ENCODE measurements around the gene CD300LG. TPM values are rescaled to one million over a fixed set of nuclear protein-coding genes. Genes with fewer than 3 reads are reported as not detected.
A peak's percentile ranks its signal among the peaks of the same experiment; 100 is the strongest.

The CD300LG gene
- total RNA-seq, 1 donor from 2014 or later, result not detected

DNA sequence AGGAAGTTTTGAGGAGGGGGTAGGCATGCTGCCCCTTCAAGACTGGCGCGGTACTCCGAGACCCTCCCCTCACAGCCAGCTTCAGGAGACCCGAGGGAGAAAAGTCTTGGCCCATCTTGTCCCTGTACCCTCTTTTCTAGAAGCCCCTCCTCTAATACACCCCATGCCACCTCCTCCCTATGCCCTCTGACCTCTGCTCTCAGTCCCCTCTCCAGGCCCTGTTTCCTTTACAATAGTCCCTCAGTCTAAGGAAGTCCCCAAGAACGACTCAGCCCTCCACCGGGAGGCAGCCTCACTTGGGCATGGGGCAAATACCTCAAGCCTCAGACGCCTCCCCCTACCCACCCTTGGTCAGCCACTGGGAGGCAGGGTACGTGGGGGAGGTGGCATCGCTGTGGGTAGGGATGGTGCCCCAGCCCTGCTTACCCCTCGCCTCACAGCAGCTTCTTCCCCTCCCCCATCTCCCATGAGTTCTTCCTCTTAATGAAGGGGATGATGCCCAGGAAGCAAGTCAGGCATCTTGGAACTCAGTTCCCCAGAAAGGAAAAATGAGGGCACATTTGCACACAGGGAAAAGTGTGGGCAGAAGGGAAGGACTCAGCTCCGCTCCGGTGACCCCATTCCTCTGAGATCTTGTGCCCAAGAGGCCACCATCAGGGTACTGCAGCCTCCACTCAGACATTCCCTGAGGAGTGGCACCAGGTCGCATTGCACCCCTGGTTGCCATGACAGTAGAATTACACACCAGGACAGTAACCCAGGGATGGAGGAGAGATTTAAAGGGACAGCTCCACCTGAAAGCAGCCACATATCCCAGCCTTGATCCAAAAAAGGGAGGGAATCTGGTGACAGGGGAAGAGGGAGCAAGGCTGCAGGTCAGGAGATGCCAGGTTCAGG is 54.1 kb downstream of the CD300LG start:
- no peaks in the 10 kb centered on the region for H3K9me3 Mint-ChIP-seq (ENCODE audit: unreplicated experiment)
- Histone ChIP-seq H4K20me1 (ENCODE audit: insufficient read depth, low read length) (no peaks in the 10 kb centered on the region), H3K79me2 (ENCODE audit: insufficient read depth, low read length) (no peaks in the 10 kb centered on the region), H3K36me3 (ENCODE audit: insufficient read depth, low read length) (no peaks in the 10 kb centered on the region), H3K4me2 (ENCODE audit: low read length) (peak overlapping the region; percentile 87), H3K9ac (ENCODE audit: low read length) (no peak overlapping the region), H3K4me1 (ENCODE audit: insufficient read depth, low read length) (peaks cover 12% of the 10 kb centered on the region), H3K27ac (ENCODE audit: low read depth, low read length) (no peak overlapping the region), H2AFZ (ENCODE audit: low read depth, low read length) (peak overlapping the region; percentile 74), H3K27me3 (ENCODE audit: insufficient read depth, low read length) (peaks cover 5% of the 10 kb centered on the region), H3K4me3 (ENCODE audit: insufficient read depth, low read depth, low read length) (peak overlapping the region; percentile 48), H3K9me3 (ENCODE audit: insufficient read depth, low read depth, low read length) (no peaks in the 10 kb centered on the region)
- peaks cover 12% of the 10 kb centered on the region for H3K36me3 Mint-ChIP-seq (ENCODE audit: low read depth, unreplicated experiment)
- no peak for FAIRE-seq
- DNase-seq (ENCODE audit: low read depth), result no peak
- peak overlapping the region; percentile 82 for H3K4me3 Mint-ChIP-seq (ENCODE audit: unreplicated experiment)
- H3K4me1 Mint-ChIP-seq (ENCODE audit: low read depth, unreplicated experiment), result peaks cover 2% of the 10 kb centered on the region
- H3K27ac Mint-ChIP-seq (ENCODE audit: unreplicated experiment), result no peak overlapping the region
- TF ChIP-seq EZH2 (IDR thresholded peaks at IDR 0.05; ENCODE audit: insufficient read depth, low read length), result no peak
- TF ChIP-seq, protein P1, sequence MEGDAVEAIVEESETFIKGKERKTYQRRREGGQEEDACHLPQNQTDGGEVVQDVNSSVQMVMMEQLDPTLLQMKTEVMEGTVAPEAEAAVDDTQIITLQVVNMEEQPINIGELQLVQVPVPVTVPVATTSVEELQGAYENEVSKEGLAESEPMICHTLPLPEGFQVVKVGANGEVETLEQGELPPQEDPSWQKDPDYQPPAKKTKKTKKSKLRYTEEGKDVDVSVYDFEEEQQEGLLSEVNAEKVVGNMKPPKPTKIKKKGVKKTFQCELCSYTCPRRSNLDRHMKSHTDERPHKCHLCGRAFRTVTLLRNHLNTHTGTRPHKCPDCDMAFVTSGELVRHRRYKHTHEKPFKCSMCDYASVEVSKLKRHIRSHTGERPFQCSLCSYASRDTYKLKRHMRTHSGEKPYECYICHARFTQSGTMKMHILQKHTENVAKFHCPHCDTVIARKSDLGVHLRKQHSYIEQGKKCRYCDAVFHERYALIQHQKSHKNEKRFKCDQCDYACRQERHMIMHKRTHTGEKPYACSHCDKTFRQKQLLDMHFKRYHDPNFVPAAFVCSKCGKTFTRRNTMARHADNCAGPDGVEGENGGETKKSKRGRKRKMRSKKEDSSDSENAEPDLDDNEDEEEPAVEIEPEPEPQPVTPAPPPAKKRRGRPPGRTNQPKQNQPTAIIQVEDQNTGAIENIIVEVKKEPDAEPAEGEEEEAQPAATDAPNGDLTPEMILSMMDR (IDR thresholded peaks at IDR 0.05; ENCODE audit: insufficient read depth, low read depth, low read length), result no peak
- H3K27me3 Mint-ChIP-seq (ENCODE audit: low read depth, unreplicated experiment), result peaks cover 35% of the 10 kb centered on the region

DNA sequence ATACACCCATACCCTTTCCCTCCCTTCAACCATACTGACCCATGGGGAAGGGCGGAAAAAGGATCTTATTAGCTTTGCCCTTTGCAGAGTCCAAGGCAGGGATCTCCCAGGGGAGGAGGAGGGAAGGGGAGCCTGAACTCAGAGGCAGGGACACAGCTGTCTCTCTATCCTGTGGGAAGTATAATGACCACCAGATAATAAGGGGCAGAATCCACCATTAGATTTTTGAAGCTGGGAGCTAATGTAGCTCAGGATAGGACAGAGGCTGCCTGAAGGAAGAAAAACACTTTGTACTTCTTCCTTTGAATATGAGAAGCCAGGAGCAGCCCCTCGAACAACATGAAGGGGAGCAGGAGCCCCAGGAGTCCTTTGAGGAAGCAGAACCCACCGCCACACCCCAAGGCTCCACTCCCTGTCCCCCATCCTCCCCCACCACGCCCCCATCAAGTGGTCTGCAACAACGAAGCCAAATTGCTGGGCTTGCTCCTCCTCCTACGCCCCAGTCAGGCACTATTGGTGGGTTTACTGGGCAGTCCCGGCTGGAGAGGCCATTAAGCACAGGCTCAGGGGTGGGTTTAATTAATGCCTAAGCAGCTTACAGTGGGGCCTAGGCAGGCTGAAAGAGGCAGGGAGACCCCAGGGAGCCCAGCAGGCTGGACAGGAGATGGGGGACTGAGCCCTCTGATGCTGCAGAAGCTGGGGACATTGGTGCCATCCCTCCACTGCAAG is 55.0 kb downstream of the CD300LG start:
- no peak overlapping the region for H3K4me3 Mint-ChIP-seq (ENCODE audit: unreplicated experiment)
- Histone ChIP-seq H3K79me2 (ENCODE audit: insufficient read depth, low read length) (no peaks in the 10 kb centered on the region), H3K36me3 (ENCODE audit: insufficient read depth, low read length) (no peaks in the 10 kb centered on the region), H3K4me1 (ENCODE audit: insufficient read depth, low read length) (peaks cover 19% of the 10 kb centered on the region), H3K27ac (ENCODE audit: low read depth, low read length) (no peak overlapping the region), H3K27me3 (ENCODE audit: insufficient read depth, low read length) (peaks cover 5% of the 10 kb centered on the region), H3K9me3 (ENCODE audit: insufficient read depth, low read depth, low read length) (no peaks in the 10 kb centered on the region), H2AFZ (ENCODE audit: low read depth, low read length) (no peak overlapping the region), H3K4me3 (ENCODE audit: insufficient read depth, low read depth, low read length) (no peak overlapping the region), H3K9ac (ENCODE audit: low read length) (no peak overlapping the region), H3K4me2 (ENCODE audit: low read length) (no peak overlapping the region), H4K20me1 (ENCODE audit: insufficient read depth, low read length) (no peaks in the 10 kb centered on the region)
- peaks cover 8% of the 10 kb centered on the region for H3K36me3 Mint-ChIP-seq (ENCODE audit: low read depth, unreplicated experiment)
- DNase-seq (ENCODE audit: low read depth) (no peak), FAIRE-seq (no peak)
- H3K27ac Mint-ChIP-seq (ENCODE audit: unreplicated experiment), result no peak overlapping the region
- H3K27me3 Mint-ChIP-seq (ENCODE audit: low read depth, unreplicated experiment), result peaks cover 31% of the 10 kb centered on the region
- TF ChIP-seq EZH2 (IDR thresholded peaks at IDR 0.05; ENCODE audit: insufficient read depth, low read length), result no peak
- TF ChIP-seq, protein P1 (IDR thresholded peaks at IDR 0.05; ENCODE audit: insufficient read depth, low read depth, low read length), result no peak
- peaks cover 2% of the 10 kb centered on the region for H3K4me1 Mint-ChIP-seq (ENCODE audit: low read depth, unreplicated experiment)
- H3K9me3 Mint-ChIP-seq (ENCODE audit: unreplicated experiment), result no peaks in the 10 kb centered on the region
